Testis (tissue), 3 donors: ENCODE results near the gene FAAP24. TPM values are rescaled to one million over a fixed set of nuclear protein-coding genes. Genes with fewer than 3 reads are reported as not detected.
"Not testable (repeated sequence)": the region's sequence is repeated elsewhere in the genome, so short reads cannot be mapped to it uniquely, and the experiment has no call there.

Source experiments
- DNase-seq: peaks from one replicate; pipeline ENCODE4 v3.0.0-alpha.2; 2019
- H3K27ac ChIP-seq, 2 donors: fragments of 200-600 bp; sonication (generic); one replicate each; pipeline ENCODE4 v1.5.1; 2019
- H3K27me3 ChIP-seq: fragments of 200-600 bp; sonication (generic); one replicate; pipeline ENCODE4 v1.5.1; 2019
- H3K36me3 ChIP-seq: fragments of 200-600 bp; sonication (generic); one replicate; pipeline ENCODE4 v1.5.1; 2017; ENCODE audit warnings: low read depth; ENCODE audit errors: missing control alignments
- H3K4me1 ChIP-seq: fragments of 200-600 bp; sonication (generic); one replicate; pipeline ENCODE4 v1.5.1; 2019
- H3K4me3 ChIP-seq, 2 donors: fragments of 200-600 bp; sonication (generic); one replicate each; pipeline ENCODE4 v1.5.1; 2017 to 2019
- H3K9me3 ChIP-seq: fragments of 200-600 bp; sonication (generic); one replicate; pipeline ENCODE4 v1.5.1; 2017
- CTCF ChIP-seq, 3 experiments: fragments of 450-650 bp in 2 of 3; fragments of 200-600 bp in 1 of 3; sonication (generic) in 1 of 3; IDR thresholded peaks; one replicate each; pipeline ENCODE4 v1.5.1; 2016 to 2019; ENCODE audit warnings: antibody characterized with exemption in 3 of 3, mild to moderate bottlenecking in 2 of 3, moderate library complexity in 1 of 3
- POLR2A ChIP-seq: fragments of 450-650 bp; IDR thresholded peaks from one replicate; pipeline ENCODE4 v1.6.1; 2017; ENCODE audit warnings: antibody characterized with exemption, mild to moderate bottlenecking, moderate library complexity
- WGBS, 2 donors: methylation state at CpG; one replicate each; pipeline ENCODE4 v1.1.5; 2018; 5-methylcytosine and 5-hydroxymethylcytosine counted together
- intact Hi-C: fragments of 100-400 bp; cut with DNase I; formaldehyde crosslinking; loops from one replicate; pipeline ENCODE4 v1.15.1; 2023; ENCODE audit warnings: low total_unique reads
- polyA plus RNA-seq: library from polyadenylated mRNA; stranded (reverse); fragments of 350-450 nt; fragmentation: Illumina TruSeq; extraction: RNeasy Lipid Tissue Mini Kit (QIAGEN cat#74804); gene quantifications from one replicate; pipeline ENCODE4 v1.2.3, GENCODE V29; 2014; ENCODE audit warnings: low read depth, low replicate concordance; ENCODE audit not compliant: insufficient read depth
- total RNA-seq, 2 donors: library from RNA; depleted of rRNA; stranded (reverse); fragments of >200 nt; gene quantifications; one replicate each; pipeline ENCODE4 v1.2.3, GENCODE V29; 2016

Gene FAAP24
- total and polyA plus RNA-seq, 3 donors from 2014 or later: 5.5 to 15.8 (median 11.8) TPM

- H3K9me3 ChIP-seq, H3K36me3 ChIP-seq, intact Hi-C loops, H3K4me1 ChIP-seq, H3K27ac ChIP-seq, H3K4me3 ChIP-seq, H3K27me3 ChIP-seq, DNase-seq: not testable (repeated sequence)
- WGBS, 2 donors: 94 to 98% methylated on average over 6 of the region's 6 CpGs
These were observed 10.4 kb downstream of the FAAP24 start for GRCh38 chr19:32982488-32982887.

- H3K9me3 ChIP-seq, H3K36me3 ChIP-seq, H3K4me1 ChIP-seq, H3K27ac ChIP-seq, intact Hi-C loops, H3K4me3 ChIP-seq, DNase-seq, H3K27me3 ChIP-seq: not testable (repeated sequence)
- 89 to 97% methylated on average over 5 of the region's 5 CpGs for WGBS, 2 donors
These were observed 16.2 kb downstream of the FAAP24 start for GRCh38 chr19:32988254-32988653.

- TF ChIP-seq POLR2A (no peak), CTCF (IDR thresholded peaks at IDR 0.05) (no peak)
- no peaks in the 10 kb centered on the region for H3K9me3 ChIP-seq
- H3K27me3 ChIP-seq: no peaks in the 10 kb centered on the region
- no peak overlapping the region for H3K27ac ChIP-seq
- intact Hi-C loops: no loop called here
- no peaks in the 10 kb centered on the region for H3K4me1 ChIP-seq
- DNase-seq: no peak
- no peaks in the 10 kb centered on the region for H3K36me3 ChIP-seq
- WGBS, 2 donors: 81 to 88% methylated on average over 5 of the region's 5 CpGs
- no peak overlapping the region for H3K4me3 ChIP-seq
These were observed 16.7 kb downstream of the FAAP24 start for GRCh38 chr19:32988724-32989123.

DNA sequence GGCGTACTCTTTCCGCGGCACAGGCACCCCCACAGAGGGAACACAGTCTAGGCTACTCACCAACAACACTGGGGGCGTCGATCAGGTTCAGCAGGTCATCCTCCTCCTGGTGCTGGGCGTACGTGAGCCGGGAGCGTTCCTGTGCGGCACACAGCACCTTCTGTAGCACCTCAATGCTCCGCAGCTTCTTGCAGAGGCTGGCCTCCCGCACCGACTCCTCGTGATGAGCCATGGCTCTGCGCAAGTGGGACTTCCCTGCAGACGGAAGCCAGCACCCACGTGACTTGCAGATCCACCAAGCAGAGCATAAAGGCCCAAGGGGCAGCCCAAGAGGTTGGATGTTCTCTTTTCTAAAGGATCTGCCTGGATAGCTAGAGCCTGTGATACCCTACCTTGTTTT is 23.9 kb downstream of the FAAP24 start:
- WGBS, 2 donors: 70% methylated on average over 17 of the region's 17 CpGs; no CpG with 5 or more reads in 1 of the 2 donors
- intact Hi-C loops, DNase-seq, H3K36me3 ChIP-seq, H3K27ac ChIP-seq, H3K9me3 ChIP-seq, H3K4me3 ChIP-seq, H3K4me1 ChIP-seq, H3K27me3 ChIP-seq: not testable (repeated sequence)

DNA sequence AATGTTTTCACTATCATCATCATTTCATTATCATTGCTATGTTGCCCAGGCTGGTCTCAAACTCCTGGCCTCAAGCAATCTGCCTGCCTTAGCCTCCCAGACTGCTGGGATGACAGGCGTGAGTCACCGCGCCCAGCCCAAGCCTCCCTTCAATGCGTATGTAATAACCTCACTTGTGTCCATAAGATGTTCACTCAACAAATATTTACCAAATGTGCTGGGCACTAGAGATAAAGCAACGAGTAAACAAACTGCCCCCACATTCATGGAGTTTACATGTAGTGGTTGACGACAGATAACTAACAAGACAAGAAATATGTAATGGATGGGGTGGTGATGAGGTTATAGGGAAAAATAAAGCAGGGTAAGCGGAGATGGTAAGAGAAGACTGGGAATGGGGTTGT is 25.0 kb downstream of the FAAP24 start:
- H3K27me3 ChIP-seq, DNase-seq, H3K36me3 ChIP-seq, intact Hi-C loops, H3K4me3 ChIP-seq, H3K4me1 ChIP-seq, H3K27ac ChIP-seq, H3K9me3 ChIP-seq: not testable (repeated sequence)
- 68 to 80% methylated on average over 7 of the region's 7 CpGs for WGBS, 2 donors

DNA sequence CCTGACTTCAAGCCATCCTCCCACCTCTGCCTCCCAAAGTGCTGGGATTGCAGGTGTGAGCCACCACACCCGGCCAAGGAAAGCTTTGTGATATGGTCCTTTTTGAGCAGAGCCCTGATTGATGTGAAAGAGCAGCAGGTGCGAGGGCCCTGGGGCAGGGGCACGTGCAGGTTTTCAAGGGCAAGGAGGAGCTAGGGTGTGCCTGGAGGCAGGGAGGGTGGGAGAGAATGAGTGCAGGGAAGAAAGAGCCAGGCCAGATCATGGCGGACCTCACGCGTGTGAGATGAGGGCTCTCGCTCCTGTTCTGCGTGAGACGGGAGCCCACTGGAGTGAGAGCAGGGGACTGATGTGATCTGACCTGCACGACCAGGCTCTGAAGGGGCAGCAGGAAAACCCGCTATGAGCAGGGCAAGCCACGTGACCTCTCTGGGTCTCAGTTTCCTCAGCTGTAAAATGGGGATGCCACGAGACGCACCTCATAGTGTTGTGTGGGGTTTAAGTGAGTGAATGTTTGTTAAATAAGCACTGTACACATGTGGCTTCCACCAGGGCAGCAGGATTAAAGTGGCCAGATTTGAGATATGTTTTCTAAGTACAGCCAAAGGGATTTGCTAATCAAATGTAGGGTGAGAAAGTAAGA is 25.8 kb downstream of the FAAP24 start:
- Histone ChIP-seq H3K4me1 (no peaks in the 10 kb centered on the region), H3K27ac (no peak overlapping the region), H3K9me3 (no peaks in the 10 kb centered on the region), H3K27me3 (no peaks in the 10 kb centered on the region), H3K36me3 (no peaks in the 10 kb centered on the region), H3K4me3 (no peak overlapping the region)
- TF ChIP-seq CTCF (IDR thresholded peaks at IDR 0.05) (no peak), POLR2A (no peak)
- WGBS, 2 donors: 88 to 89% methylated on average over 12 to 14 of the region's 14 CpGs
- intact Hi-C loops: no loop called here
- no peak for DNase-seq

DNA sequence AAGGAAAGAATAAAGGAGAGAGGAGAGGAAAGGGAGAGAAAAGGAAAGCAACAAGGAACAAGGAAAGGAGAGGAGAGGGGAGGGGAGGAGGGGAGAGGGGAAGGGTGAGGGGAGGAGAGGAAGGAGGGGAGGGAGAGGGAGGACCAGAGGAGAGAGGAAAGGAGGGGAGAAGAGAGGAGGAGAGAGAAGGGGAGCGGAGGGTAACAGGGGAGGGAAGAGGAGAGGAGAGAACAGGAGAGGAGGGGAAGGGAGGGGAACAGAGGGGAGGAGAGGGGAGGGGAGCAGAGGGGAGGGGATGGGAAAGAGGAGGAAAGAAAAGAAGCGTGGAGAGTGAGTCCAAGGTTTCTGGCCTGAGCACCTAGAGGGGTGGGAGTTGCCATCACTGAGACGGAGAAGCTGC is 26.7 kb downstream of the FAAP24 start:
- no peak for DNase-seq
- H3K27ac ChIP-seq: no peak overlapping the region
- 75 to 86% methylated on average over 3 of the region's 3 CpGs for WGBS, 2 donors
- no peaks in the 10 kb centered on the region for H3K27me3 ChIP-seq
- no peaks in the 10 kb centered on the region for H3K36me3 ChIP-seq
- TF ChIP-seq POLR2A (no peak), CTCF (IDR thresholded peaks at IDR 0.05) (no peak)
- H3K4me3 ChIP-seq: no peak overlapping the region
- no peaks in the 10 kb centered on the region for H3K9me3 ChIP-seq
- no peaks in the 10 kb centered on the region for H3K4me1 ChIP-seq
- intact Hi-C loops: no loop called here
